ENCODE results near the gene KARS1.

KARS1 gene

DNA sequence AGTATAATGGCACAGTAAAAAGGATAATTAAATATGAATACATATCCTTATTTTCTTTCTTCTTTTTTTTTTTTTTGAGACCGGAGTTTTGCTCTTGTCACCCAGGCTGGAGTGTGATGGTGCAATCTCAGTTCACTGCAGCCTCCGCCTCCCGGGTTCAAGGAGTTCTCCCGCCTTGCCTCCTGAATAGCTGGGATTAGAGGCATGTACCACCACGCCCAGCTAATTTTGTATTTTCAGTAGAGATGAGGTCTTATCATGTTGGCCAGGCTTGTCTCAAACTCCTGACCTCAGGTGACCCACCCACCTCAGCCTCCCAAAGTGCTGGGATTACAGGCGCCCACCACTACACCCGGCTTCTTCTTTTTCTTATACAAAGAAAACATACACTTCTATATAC lies 69.3 kb downstream of the KARS1 start:
- H3K9ac ChIP-seq (ENCODE audit: low read length), result no peak overlapping the region
- H3K9me2 ChIP-seq (ENCODE audit: low read depth, low read length), result no peaks in the 10 kb centered on the region
- no peaks in the 10 kb centered on the region for H3K27me3 ChIP-seq (ENCODE audit: insufficient read depth, low read length)
- H3K4me2 ChIP-seq (ENCODE audit: low read length), result no peak overlapping the region
- H3K4me3 ChIP-seq (ENCODE audit: low read depth, low read length, poor library complexity, severe bottlenecking), result no peak overlapping the region
- H3K4me1 ChIP-seq (ENCODE audit: insufficient read depth, low read length, severe bottlenecking), result peaks cover 2% of the 10 kb centered on the region
- H3K79me2 ChIP-seq (ENCODE audit: insufficient read depth, low read length), result no peaks in the 10 kb centered on the region
- no peaks in the 10 kb centered on the region for H4K20me1 ChIP-seq (ENCODE audit: insufficient read depth, low read length)
- H3K9me3 ChIP-seq (ENCODE audit: low read length), result no peaks in the 10 kb centered on the region
- no peak overlapping the region for H2AFZ ChIP-seq (ENCODE audit: low read length)
- peaks cover 67% of the 10 kb centered on the region for H3K36me3 ChIP-seq (ENCODE audit: insufficient read depth, low read length)
- no peak for TF ChIP-seq EZH2 (IDR thresholded peaks at IDR 0.05; ENCODE audit: borderline replicate concordance, low read length)
- TF ChIP-seq, protein P1, sequence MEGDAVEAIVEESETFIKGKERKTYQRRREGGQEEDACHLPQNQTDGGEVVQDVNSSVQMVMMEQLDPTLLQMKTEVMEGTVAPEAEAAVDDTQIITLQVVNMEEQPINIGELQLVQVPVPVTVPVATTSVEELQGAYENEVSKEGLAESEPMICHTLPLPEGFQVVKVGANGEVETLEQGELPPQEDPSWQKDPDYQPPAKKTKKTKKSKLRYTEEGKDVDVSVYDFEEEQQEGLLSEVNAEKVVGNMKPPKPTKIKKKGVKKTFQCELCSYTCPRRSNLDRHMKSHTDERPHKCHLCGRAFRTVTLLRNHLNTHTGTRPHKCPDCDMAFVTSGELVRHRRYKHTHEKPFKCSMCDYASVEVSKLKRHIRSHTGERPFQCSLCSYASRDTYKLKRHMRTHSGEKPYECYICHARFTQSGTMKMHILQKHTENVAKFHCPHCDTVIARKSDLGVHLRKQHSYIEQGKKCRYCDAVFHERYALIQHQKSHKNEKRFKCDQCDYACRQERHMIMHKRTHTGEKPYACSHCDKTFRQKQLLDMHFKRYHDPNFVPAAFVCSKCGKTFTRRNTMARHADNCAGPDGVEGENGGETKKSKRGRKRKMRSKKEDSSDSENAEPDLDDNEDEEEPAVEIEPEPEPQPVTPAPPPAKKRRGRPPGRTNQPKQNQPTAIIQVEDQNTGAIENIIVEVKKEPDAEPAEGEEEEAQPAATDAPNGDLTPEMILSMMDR (IDR thresholded peaks at IDR 0.05; ENCODE audit: low read length), result no peak
- H3K27ac ChIP-seq (ENCODE audit: low read depth, low read length, poor library complexity, severe bottlenecking), result no peak overlapping the region
- H3F3A ChIP-seq (ENCODE audit: insufficient read depth, low read length), result no peaks in the 10 kb centered on the region
